Measurements from ENCODE around the gene CSH2.
"Not testable (repeated sequence)": the region's sequence is repeated elsewhere in the genome, so short reads cannot be mapped to it uniquely, and the experiment has no call there.

CSH2 gene

GRCh38 chr17:63896524-63897354 lies 23.3 kb upstream of the CSH2 start, which contains the start of gene CSH1:
Gene CSH1, minus strand, starts transcription at chr17:63896574. Its CDS starts 63 bp downstream, at chr17:63896511.
- not testable (repeated sequence) for TF ChIP-seq POLR2AphosphoS5 (IDR thresholded peaks at IDR 0.05; ENCODE audit: low read depth, low read length); FOXP2 (optimal IDR thresholded peaks at IDR 0.05; ENCODE audit: borderline replicate concordance, extremely low read depth, extremely low read length, insufficient read depth); REST (IDR thresholded peaks at IDR 0.05; ENCODE audit: insufficient read depth in 1 of 2, low read depth in 2 of 2, low read length in 2 of 2)

- TF ChIP-seq FOXP2 (optimal IDR thresholded peaks at IDR 0.05; ENCODE audit: borderline replicate concordance, extremely low read depth, extremely low read length, insufficient read depth) = no peak
- TF ChIP-seq SIN3A (IDR thresholded peaks at IDR 0.05; ENCODE audit: borderline replicate concordance, insufficient read depth, low read length) = no peak
- no peak for TF ChIP-seq POLR2AphosphoS5 (IDR thresholded peaks at IDR 0.05; ENCODE audit: low read depth, low read length)
- TF ChIP-seq REST (IDR thresholded peaks at IDR 0.05; ENCODE audit: insufficient read depth in 1 of 2, low read depth in 2 of 2, low read length in 2 of 2) = no peak
- no peak for TF ChIP-seq TAF1 (IDR thresholded peaks at IDR 0.05; ENCODE audit: borderline replicate concordance, insufficient read depth, low read length)
Observed at GRCh38 chr17:63881935-63882601, 8.6 kb upstream of the CSH2 start, which contains the start of gene GH2. Gene GH2, minus strand, starts transcription at chr17:63881944. Its CDS starts 143 bp downstream, at chr17:63881801.

GRCh38 chr17:63880706-63881105 lies 7.2 kb upstream of the CSH2 start:
- TF ChIP-seq TAF1 (IDR thresholded peaks at IDR 0.05; ENCODE audit: borderline replicate concordance, insufficient read depth, low read length) = no peak
- no peak for TF ChIP-seq SIN3A (IDR thresholded peaks at IDR 0.05; ENCODE audit: borderline replicate concordance, insufficient read depth, low read length)
- TF ChIP-seq POLR2AphosphoS5 (IDR thresholded peaks at IDR 0.05; ENCODE audit: low read depth, low read length) = no peak
- TF ChIP-seq REST (IDR thresholded peaks at IDR 0.05; ENCODE audit: insufficient read depth in 1 of 2, low read depth in 2 of 2, low read length in 2 of 2) = no peak
- no peak for TF ChIP-seq FOXP2 (optimal IDR thresholded peaks at IDR 0.05; ENCODE audit: borderline replicate concordance, extremely low read depth, extremely low read length, insufficient read depth)

GRCh38 chr17:63859257-63859656 lies 14.2 kb downstream of the CSH2 start:
- TF ChIP-seq TAF1 (IDR thresholded peaks at IDR 0.05; ENCODE audit: borderline replicate concordance, insufficient read depth, low read length) = no peak
- no peak for TF ChIP-seq SIN3A (IDR thresholded peaks at IDR 0.05; ENCODE audit: borderline replicate concordance, insufficient read depth, low read length)

- no peak for TF ChIP-seq REST (IDR thresholded peaks at IDR 0.05; ENCODE audit: insufficient read depth in 1 of 2, low read depth in 2 of 2, low read length in 2 of 2)
- no peak for TF ChIP-seq SIN3A (IDR thresholded peaks at IDR 0.05; ENCODE audit: borderline replicate concordance, insufficient read depth, low read length)
- TF ChIP-seq POLR2AphosphoS5 (IDR thresholded peaks at IDR 0.05; ENCODE audit: low read depth, low read length) = no peak
- TF ChIP-seq TAF1 (IDR thresholded peaks at IDR 0.05; ENCODE audit: borderline replicate concordance, insufficient read depth, low read length) = no peak
- no peak for TF ChIP-seq FOXP2 (optimal IDR thresholded peaks at IDR 0.05; ENCODE audit: borderline replicate concordance, extremely low read depth, extremely low read length, insufficient read depth)
Observed at GRCh38 chr17:63855185-63855584, 18.3 kb downstream of the CSH2 start.
